T-helper 17 cell (primary cell): ENCODE results near the gene SSBP4. TPM values are rescaled to one million over a fixed set of nuclear protein-coding genes. Genes with fewer than 3 reads are reported as not detected.

Source experiments
- ATAC-seq: fragments of 150-1000 bp; cut with Tn5 transposase; 2 replicates; pipeline ENCODE4 v1.10.0; 2021; ENCODE audit warnings: mild to moderate bottlenecking, moderate library complexity
- DNase-seq, 3 donors: peaks; one replicate each; pipeline versions ENCODE4 v3.0.0 to v3.0.0-alpha.2; 2020 to 2021
- H3K9me3 ChIP-seq: one replicate; pipeline ENCODE4 v1.7.0; 2013; ENCODE audit warnings: low read length, mild to moderate bottlenecking; ENCODE audit not compliant: control insufficient read depth, poor library complexity, severe bottlenecking
- H3K27ac Mint-ChIP-seq: one replicate; pipeline ENCODE4 v1.8.0; 2022; ENCODE audit warnings: mild to moderate bottlenecking, moderate library complexity, mixed read lengths
- H3K27me3 Mint-ChIP-seq: one replicate; pipeline ENCODE4 v1.8.0; 2022; ENCODE audit warnings: mixed read lengths
- H3K36me3 Mint-ChIP-seq: one replicate; pipeline ENCODE4 v1.8.0; 2022; ENCODE audit warnings: low read depth, mixed read lengths
- H3K4me1 Mint-ChIP-seq: one replicate; pipeline ENCODE4 v1.8.0; 2022; ENCODE audit warnings: mild to moderate bottlenecking, mixed read lengths
- H3K4me3 Mint-ChIP-seq: one replicate; pipeline ENCODE4 v1.8.0; 2022; ENCODE audit warnings: mild to moderate bottlenecking, moderate library complexity, mixed read lengths
- total RNA-seq, 4 donors: library from RNA in 2 of 4; stranded (reverse) in 2 of 4; gene quantifications; one replicate each; pipeline ENCODE4 v1.2.3 and lab custom pipeline; 2022 to 2026

The SSBP4 gene
- total RNA-seq, 2 donors from 2014 or later: 112 to 113 TPM

DNA sequence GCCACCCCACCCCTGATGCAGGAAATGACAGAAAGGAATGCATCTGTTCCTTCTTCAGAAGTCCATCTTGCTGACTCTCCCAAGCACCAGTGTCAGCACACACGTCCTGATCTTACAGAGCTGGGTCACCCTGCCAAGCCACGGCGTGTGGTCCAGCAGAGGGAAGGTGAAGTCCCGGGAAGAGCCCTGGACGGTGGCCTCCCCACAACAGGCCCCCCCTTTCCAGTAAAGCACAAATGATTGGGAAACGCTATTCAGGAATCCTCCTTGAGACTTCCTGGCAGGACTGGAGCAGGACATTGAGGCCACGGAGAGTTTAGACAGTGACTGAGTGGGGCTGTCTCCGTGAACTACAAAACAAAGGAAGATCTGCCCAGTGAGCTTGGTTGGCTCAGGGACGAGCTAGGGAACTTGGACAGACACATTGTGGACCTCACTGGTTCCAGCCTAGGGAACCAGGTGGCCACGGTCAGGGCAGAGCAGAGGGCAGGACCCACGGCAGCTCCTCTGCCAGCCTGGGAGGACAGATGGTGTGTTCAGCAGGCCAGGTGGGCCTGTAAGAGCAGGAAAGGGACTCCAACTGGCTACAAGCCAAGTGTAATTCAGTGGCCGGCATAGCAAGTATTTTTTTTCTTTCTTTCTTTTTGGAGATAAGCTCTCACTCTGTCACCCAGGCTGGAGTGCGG is 61.0 kb downstream of the SSBP4 start:
- H3K4me3 Mint-ChIP-seq: peak overlapping the region; percentile 36
- H3K36me3 Mint-ChIP-seq: no peaks in the 10 kb centered on the region
- no peak for ATAC-seq
- H3K4me1 Mint-ChIP-seq: peaks cover 62% of the 10 kb centered on the region
- H3K9me3 ChIP-seq: no peaks in the 10 kb centered on the region
- DNase-seq: no peak
- H3K27me3 Mint-ChIP-seq: no peaks in the 10 kb centered on the region
- peak overlapping the region; percentile 97 for H3K27ac Mint-ChIP-seq

DNA sequence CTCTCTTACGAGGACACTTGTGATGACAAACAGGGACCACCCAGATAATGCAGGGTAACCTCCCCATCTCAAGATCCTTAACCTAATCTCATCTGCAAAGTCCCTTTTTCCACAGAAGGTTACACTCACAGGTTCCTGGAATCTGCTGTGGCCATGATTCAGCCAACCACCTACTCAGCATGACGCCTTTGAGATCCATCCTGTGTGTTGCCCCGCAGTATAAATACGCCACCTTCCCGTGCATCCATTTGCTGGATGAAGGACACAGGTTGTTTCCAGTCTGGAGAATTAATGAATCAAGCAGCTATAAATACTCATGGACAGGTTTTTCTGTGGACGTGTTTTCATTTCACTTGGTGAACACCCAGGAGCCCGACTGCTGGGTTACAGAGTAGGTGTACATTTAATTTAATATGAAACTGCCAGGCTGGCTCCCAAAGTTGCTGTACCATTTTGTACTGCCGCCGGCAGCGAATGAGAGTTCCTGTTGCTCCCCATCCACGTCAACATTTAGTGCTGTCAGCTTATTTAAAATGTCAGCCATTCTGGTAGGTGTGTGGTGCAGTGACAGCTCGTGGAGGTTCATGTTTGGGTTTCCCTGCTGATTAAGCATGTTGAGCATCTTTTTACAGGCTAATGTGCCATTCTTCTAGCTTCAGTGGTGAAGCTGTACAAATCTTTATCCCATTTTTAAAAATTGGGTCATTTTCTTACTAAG is 62.5 kb downstream of the SSBP4 start:
- H3K4me3 Mint-ChIP-seq: peak overlapping the region; percentile 25
- no peak for ATAC-seq
- no peaks in the 10 kb centered on the region for H3K36me3 Mint-ChIP-seq
- H3K27ac Mint-ChIP-seq: peak overlapping the region; percentile 97
- no peak for DNase-seq
- peaks cover 62% of the 10 kb centered on the region for H3K4me1 Mint-ChIP-seq
- no peaks in the 10 kb centered on the region for H3K27me3 Mint-ChIP-seq
- no peaks in the 10 kb centered on the region for H3K9me3 ChIP-seq

DNA sequence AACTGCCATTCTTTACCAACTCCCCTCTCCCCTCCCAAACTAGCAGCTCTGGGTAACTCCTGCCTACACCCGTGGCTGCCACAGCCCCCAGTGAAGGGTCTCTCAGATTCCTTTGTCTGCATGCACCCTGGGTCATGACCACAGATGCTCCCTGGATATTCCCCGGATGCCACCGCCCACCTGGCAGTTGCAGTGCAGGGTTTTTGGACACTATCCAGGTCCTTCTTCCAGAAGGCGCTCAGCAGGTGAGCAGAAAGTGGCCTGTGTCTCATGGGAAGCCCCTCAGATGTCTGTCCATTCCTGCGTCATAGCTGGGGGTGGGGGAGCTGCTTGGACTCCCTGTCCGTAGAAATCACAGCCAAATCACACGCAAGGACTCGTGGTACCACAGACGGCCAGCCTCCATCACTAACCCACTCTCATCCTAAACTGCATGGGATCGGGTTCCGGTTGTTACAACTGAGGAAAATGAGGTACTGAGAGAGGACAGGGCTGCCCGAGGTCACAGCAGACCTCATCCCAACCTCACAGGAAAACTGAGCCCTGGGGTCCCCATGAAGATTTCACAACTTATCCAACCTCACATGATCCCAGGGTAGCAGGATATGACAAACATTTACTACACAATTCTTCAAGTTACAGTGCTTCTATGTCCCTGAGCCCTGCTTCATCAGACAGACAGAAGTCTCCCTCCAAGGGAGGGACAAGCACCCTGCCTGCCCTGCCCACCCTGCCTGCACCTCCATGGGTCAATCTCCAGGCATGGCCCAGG is 64.1 kb downstream of the SSBP4 start:
- H3K27ac Mint-ChIP-seq: peak overlapping the region; percentile 45
- H3K4me1 Mint-ChIP-seq: peaks cover 63% of the 10 kb centered on the region

More for the DNA sequence above, 64.1 kb downstream of the SSBP4 start:
- Mint-ChIP-seq H3K27me3 (no peaks in the 10 kb centered on the region), H3K4me3 (peak overlapping the region; percentile 21), H3K36me3 (no peaks in the 10 kb centered on the region)
- no peaks in the 10 kb centered on the region for H3K9me3 ChIP-seq
- DNase-seq (no peak), ATAC-seq (no peak)

Other genes starting within 250 kb of the SSBP4 start
- gene IFI30, start 245.6 kb upstream of the SSBP4 start, total RNA-seq: 10 to 100 TPM; 10.1 to 25.8 TPM
- 1 to 10 TPM; 3.8 TPM for gene MPV17L2, start 226.2 kb upstream of the SSBP4 start, total RNA-seq
- gene RAB3A, start 215.4 kb upstream of the SSBP4 start, total RNA-seq: 10 to 100 TPM in 1 of 2 donors, 1 to 10 TPM in 1; 7.4 to 15.3 TPM
- under 1 TPM in 1 of 2 donors, not detected in 1; 0.31 TPM for gene PDE4C, start 193.0 kb upstream of the SSBP4 start, total RNA-seq
- gene IQCN, start 144.9 kb upstream of the SSBP4 start, total RNA-seq: 10 to 100 TPM; 16.5 to 21.9 TPM
- gene JUND, start 137.8 kb upstream of the SSBP4 start, total RNA-seq: 1,000 to 10,000 TPM; 1,212 to 1,401 TPM
- gene LSM4, start 96.3 kb upstream of the SSBP4 start, total RNA-seq: 10 to 100 TPM; 43.3 to 46.6 TPM
- gene PGPEP1, start 78.8 kb upstream of the SSBP4 start, total RNA-seq: 10 to 100 TPM; 22.0 to 28.3 TPM
- under 1 TPM; 0.29 to 0.85 TPM for gene GDF15, start 33.2 kb upstream of the SSBP4 start, total RNA-seq
- 1 to 10 TPM in 1 of 2 donors, under 1 TPM in 1; 0.63 to 3.2 TPM for gene LRRC25, start 21.8 kb upstream of the SSBP4 start, total RNA-seq
- 10 to 100 TPM; 37.6 to 39.6 TPM for gene ISYNA1, start 18.7 kb downstream of the SSBP4 start, total RNA-seq
- 10 to 100 TPM; 51.0 to 62.8 TPM for gene ELL, start 102.7 kb downstream of the SSBP4 start, total RNA-seq
- gene FKBP8, start 124.2 kb downstream of the SSBP4 start, total RNA-seq: 100 to 1,000 TPM; 149 to 186 TPM
- gene KXD1, start 138.5 kb downstream of the SSBP4 start, total RNA-seq: 10 to 100 TPM; 69.6 to 78.5 TPM
- 1,000 to 10,000 TPM; 1,880 to 1,939 TPM for gene UBA52, start 152.5 kb downstream of the SSBP4 start, total RNA-seq
- gene REX1BD, start 169.4 kb downstream of the SSBP4 start, total RNA-seq: 10 to 100 TPM; 89.1 to 97.1 TPM
- not detected for gene CRLF1, start 187.4 kb downstream of the SSBP4 start, total RNA-seq
- under 1 TPM in 1 of 2 donors, not detected in 1; 0.29 TPM for gene TMEM59L, start 193.5 kb downstream of the SSBP4 start, total RNA-seq
- 10 to 100 TPM; 13.0 to 17.9 TPM for gene KLHL26, start 217.6 kb downstream of the SSBP4 start, total RNA-seq